ENCODE measurements around the gene KCNK10.

The KCNK10 gene

GRCh38 chr14:88323086-88323522 lies at the start of gene KCNK10:
KCNK10 (minus strand) TSS chr14:88323269; CDS start chr14:88322798, 471 bp downstream.
- peak; percentile 65 for DNase-seq (ENCODE audit: low spot score)

- no peak for DNase-seq (ENCODE audit: low spot score)
Measured at GRCh38 chr14:88369496-88369895, 46.4 kb upstream of the KCNK10 start.

DNA sequence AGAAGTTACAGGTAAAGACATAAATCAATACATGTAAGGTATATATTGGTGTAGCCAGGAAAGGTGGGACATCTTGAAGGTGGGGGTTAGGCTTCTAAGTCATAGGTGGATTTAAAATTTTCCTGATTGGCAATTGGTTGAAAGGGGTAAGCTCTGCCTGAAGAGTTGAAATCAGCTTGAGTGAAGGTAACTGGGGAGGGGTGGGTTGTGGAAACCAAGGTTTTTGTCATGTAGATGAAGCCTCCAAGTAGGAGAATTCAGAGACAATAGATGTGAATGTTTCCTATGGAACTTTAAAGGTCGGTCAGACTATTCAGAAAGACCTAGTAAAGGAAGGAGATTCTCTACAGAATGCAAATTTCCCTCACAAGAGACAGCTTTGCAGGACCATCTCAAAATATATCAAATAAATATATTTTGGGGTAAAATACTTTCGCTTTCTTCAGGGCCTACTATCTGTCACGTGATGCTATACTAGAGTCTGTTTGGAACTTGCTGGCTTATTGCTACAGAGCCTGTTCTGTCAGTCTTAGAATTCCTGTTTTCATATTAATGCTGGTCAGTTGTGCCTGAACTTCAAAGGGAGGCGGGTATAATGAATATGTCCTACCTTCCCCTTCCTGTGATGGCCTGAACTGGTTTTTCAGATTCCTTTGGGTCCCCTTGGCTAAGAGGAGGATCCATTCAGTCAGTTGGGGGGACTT lies 41.8 kb upstream of the KCNK10 start:
- no peak for DNase-seq (ENCODE audit: low spot score)

DNA sequence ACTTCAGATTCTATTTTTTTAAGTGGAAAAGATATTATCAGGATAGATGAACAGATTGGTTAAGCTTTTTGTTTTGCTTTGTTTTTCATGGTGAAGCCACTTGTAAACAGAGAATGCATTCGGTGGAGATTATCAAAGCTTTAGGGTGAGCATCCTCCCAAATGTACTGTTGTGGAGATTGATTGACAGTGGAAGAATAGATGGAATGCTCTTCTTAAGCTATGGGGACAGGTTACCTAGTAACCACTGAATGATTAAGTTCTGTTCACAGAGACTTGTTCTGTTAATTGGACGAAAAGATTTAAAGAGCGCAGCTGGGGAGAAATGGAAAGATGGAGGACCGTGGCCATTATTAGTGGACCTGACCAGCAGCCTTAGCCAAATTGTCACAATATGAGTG lies 40.6 kb upstream of the KCNK10 start:
- DNase-seq (ENCODE audit: low spot score) = no peak

- no peak for DNase-seq (ENCODE audit: low spot score)
Measured at GRCh38 chr14:88359500-88359899, 36.4 kb upstream of the KCNK10 start.

- DNase-seq (ENCODE audit: low spot score) = no peak
Measured at GRCh38 chr14:88354358-88354757, 31.3 kb upstream of the KCNK10 start.

DNA sequence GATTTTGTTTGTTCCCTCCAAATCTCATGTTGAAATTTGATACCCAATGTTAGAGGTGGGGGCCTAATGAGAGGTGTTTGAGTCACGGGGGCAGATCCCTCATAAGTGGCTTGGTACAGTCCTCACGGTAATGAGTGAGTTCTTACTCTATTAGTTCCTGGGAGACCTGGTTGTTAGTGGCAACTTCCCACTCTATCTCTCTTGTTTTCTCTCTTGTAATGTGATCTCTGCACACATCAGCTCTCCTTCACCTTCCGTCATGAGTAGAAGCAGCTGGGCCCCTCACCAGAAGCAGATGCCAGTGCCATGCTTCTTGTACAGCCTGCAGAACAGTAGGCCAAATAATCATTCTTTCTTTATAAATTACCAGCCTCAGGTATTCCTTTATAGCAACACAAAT lies 29.6 kb upstream of the KCNK10 start:
- no peak for DNase-seq (ENCODE audit: low spot score)

- no peak for DNase-seq (ENCODE audit: low spot score)
Measured at GRCh38 chr14:88351966-88352691, 29.1 kb upstream of the KCNK10 start.

DNA sequence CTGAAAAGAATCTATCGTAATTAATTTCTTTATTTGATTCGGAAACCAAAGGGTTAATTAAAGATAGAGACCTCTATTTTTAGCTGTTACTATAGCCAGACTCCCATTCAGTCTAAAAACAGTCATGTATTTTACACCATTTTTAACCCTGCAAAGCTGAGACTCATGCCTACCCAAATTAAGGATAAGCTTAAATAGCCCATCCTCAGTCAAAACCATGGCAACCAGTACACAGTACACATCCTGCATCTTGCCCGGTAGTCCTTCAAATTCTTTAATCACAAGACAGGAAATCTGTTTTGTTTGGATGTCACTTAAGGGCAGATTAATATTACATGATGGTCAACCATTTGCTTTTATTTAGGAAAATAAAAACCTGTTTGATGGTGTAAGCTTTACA lies 25.5 kb upstream of the KCNK10 start:
- DNase-seq (ENCODE audit: low spot score) = no peak

GRCh38 chr14:88346048-88346639 lies 23.1 kb upstream of the KCNK10 start:
- DNase-seq (ENCODE audit: low spot score) = no peak

GRCh38 chr14:88342980-88343379 lies 19.9 kb upstream of the KCNK10 start:
- DNase-seq (ENCODE audit: low spot score) = no peak

DNA sequence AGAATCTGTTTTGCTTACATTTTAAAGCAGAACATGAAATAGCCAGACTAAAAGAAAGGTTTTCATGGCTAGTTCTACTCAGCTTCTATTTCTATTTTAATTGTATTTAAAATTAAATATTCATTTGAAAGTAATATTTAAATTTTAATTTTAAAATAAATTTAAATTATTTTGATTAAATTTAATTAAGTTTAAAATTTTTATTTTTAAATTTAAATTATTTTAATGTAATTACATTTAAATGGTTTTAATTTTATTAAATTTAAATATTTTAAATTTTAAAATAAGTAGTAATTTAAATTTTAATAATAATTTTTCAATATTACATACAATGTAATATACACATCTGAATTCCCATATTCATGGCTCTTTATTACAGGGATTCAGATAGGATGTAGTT lies 17.3 kb upstream of the KCNK10 start:
- DNase-seq (ENCODE audit: low spot score) = no peak

DNA sequence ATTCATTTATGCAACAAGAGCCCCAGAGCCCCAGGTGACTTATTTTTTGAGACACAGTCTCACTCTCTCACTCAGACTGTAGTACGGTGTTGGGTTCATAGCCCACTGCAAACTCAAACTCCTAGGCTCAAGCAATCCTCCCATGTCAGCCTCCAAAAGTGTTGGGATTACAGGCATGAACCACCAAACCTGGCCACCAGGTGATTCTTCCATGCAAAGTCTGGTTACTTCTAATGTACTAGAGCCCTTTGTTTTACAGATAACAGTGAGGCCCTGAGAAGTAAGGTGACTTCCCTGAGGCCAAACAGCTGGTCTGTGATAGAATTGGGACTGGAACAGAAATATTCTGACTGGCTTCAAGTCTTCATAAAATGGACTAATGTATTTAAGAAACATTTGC lies 10.0 kb upstream of the KCNK10 start:
- no peak for DNase-seq (ENCODE audit: low spot score)

DNA sequence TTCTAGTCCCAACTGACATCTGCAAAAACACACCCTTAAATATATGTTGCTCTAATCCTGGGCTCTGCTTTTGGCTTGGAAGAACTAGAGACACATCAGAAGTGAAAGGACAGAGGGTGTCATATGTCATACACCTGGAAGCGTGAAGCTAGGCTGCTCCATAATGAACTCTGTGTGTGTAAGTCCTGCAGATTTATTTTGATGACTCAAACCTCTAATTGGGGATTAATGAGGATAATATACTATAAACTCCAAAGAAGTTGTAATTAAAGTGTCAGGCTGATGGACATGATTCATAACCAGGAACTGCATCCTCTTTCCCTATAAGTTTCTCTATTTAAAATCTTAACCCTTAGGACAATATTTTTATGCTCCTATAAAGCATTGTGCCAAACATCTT lies 4.4 kb upstream of the KCNK10 start:
- DNase-seq (ENCODE audit: low spot score) = no peak

DNA sequence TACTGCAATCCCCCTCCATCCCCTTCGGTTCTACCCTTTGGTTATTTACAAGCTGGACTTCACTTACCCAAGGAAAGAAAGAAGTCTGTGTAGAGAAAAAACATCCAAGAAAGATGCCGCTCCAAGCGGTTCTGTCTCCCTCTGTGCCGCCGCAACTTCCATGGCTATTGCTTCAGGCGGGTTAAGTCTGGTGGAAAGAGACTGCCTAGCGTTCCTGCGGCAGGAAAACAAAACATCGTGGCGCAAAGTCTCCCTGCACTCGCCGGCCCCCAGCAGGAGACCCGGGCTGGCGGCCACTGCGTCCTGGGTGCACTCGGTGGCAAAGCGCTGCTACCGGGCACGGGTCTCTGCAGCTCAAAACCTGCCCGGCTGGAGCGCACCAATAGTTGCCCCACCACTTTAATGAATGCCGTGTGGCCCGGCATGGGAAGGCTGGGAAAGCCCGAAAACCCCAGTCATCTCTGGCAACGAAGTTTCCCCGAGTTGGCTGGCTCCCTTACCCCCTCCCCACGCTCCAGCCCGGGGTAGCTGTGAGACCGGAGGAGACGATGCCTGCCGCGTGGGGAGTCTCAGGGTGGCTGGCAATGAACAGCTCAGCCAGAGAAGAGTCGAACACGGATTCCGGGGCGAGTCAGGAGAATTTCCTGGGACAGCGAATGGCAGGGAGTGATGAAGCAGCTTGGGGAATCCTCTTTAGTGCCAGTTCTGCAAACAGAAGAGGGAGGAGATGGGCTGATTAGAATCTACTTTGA lies 3.5 kb upstream of the KCNK10 start:
- DNase-seq (ENCODE audit: low spot score) = peak; percentile 67

DNA sequence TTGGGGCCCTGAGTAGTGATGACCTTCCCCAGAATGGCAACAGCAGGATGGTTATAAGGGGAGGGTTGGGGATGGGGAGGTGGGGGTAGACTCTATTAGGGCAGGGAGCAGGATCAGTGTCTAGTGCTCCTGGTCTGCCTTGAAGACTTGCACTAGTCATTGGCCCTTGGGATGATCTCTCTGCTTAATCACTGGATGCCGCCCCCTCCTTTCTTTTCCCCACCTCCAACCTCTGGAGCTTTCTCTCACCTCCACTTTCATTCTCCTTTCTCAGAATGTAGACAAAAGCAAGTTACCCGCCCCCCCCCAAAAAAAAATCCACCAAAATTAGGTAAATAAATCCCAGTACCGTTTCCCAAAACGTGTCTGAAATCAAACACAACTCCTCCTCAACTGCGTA lies 2.8 kb upstream of the KCNK10 start:
- DNase-seq (ENCODE audit: low spot score) = no peak

GRCh38 chr14:88324930-88325329 lies 1.9 kb upstream of the KCNK10 start:
- DNase-seq (ENCODE audit: low spot score) = no peak

- DNase-seq (ENCODE audit: low spot score) = no peak
Measured at GRCh38 chr14:88324491-88324890, 1.4 kb upstream of the KCNK10 start.

- peak; percentile 88 for DNase-seq (ENCODE audit: low spot score)
Measured at GRCh38 chr14:88323523-88324199, 592 bp upstream of the KCNK10 start.

DNA sequence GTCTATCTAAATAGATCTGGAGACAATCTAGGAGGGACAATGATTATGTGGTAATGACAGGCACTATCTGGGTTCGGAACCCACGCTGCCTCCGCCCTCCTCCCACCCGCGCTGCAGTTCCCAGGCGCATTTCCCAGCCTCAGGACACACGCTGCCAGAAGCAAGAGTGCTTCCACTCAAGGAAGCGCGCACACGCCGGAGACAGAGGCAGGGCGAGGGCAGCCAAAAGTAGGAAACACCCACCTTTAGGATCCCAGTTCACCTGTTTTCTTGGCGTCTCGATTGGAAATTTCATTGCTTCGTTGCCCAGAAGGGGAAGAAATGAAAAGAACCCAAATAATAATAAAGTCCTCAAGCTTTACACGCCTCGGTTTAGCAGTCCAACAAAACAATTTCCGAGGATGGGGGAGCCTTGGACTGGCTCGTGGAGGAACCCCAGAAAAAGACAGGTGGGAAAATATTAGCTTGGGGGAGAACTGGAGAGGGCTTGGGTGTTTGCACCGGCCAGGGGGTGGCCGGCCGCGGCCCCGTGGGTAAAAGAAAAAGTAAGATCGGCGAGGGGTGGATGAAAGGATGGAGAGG lies 474 bp downstream of the KCNK10 start:
- DNase-seq (ENCODE audit: low spot score) = no peak

DNA sequence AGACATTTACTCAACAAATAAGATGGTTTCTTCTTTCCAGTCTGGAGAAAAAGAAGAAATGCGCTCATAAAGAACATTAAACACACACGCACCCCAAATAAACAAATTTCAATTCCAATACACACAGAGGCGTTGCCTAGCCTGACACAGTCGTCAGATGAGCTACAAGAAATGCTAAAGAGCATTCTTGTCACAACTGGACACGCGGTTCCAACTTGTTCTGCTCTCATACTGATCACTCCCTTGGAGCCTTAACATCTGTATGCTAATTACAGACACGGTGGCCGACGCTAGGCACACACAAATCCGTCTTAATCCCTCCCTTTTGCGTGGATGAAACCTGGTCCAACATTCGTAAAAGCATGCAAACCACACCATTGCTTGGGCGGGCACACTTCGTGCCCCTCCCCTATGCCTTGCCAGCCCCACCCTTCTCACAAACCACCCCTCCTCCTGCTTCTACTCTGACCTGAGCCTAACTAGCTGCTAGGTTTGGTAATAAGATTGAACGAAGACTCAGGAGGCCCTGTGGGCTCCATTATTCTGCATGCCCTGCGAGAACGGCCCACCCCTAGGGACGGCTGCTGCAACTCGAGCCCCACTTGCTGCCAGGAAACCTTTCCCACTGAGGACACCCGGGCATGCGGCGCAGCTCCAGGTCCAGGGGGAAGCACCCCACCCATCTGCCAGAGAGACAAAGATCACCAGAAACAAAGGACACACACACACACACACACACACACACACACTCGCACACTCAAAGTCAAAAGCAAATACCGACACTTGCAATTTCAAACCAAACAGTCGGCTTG lies 1.2 kb downstream of the KCNK10 start:
- peak; percentile 58 for DNase-seq (ENCODE audit: low spot score)

All from ecto neural progenitor cell (in vitro differentiated cells).